ENCODE data around the gene SGSM2.

DNA sequence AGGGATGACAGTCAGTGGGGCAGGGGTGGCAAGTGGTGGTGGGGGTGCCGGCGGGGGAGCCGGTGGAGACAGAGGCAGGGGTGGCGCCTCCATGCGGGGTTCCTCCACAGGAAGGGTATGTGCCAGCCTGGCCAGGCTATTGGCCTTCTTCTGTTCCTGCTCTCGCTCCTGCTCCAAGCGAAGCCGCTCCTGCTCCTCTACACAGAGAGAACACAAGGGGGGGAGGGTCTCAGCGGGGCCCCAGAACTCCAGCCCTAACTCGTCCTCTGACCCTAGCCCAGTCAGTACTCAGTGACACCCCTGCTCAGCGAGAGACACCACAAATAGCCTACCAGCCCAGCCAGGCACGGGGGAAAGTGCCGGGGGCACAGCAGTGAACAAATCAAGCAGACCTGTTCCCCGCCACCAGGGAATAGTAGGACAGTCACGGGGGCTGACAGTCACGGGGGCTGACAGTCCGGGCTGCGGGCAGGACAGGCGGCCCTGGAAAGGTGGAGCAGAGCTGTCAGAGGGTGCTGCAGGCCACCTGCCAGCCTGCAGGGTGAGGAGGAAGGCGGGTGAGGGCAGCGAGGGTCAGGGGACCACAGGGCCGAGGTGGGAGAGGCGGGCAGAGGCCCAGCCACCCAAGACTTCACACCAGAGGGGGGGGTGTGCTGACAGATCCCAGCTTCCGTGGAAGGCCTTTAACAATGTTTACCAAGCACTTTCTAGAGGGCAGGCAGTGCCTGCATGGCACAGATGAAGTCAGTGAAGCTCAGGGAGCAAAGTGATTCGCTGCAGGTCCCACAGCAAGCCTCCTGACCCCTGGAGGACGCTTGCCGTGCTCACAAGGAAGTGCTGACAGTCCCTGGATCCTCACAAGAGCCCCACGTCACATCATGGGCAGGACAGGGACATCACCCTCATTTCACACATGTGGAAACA, 58.2 kb downstream of the SGSM2 start:
- no peak for TF ChIP-seq CTCF (IDR thresholded peaks at IDR 0.05)
- TF ChIP-seq POLR2A (IDR thresholded peaks at IDR 0.05) = no peak

Measured in gastroesophageal sphincter (tissue), 3 donors.